Measurements from ENCODE around the gene GPSM1.

DNA sequence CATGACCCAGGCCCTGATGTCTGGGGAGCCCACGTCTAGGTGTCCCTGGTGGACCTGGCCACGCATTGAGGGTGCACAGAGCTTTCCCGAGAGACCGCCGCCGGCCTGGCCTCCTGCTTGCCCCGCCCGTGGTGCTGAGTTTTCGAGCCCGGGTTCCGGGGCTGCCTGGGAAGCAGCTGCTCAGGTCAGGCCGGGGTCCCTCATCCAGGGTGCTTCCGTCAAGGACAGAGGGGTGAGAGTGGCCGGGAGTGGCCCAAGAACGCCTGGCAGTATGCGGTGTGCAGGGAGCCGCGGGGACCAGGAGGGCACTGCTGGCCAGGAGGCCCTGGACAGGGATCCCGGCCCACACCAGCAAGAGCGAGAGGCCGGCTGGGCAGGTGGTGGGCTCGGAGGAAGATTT is 43.0 kb upstream of the GPSM1 start:
- TF ChIP-seq CTCF (IDR thresholded peaks at IDR 0.05) (no peak), POLR2A (IDR thresholded peaks at IDR 0.05) (no peak)
